SK-N-SH (cell line): ENCODE results near the gene DMKN. TPM values are rescaled to one million over a fixed set of nuclear protein-coding genes. Genes with fewer than 3 reads are reported as not detected.

Experiments
- CTCF ChIA-PET: fragments of 300-600, 350-600 bp; formaldehyde crosslinking; extraction: SDS; loops from one replicate; lab custom pipeline; 2021; lab: Yijun Ruan, JAX
- POLR2A ChIA-PET: fragments of 350-600 bp; sonication (Branson Sonifier 250); formaldehyde crosslinking; extraction: SDS; loops from one replicate; lab custom pipeline; 2020; ENCODE audit warnings: antibody characterized with exemption, inconsistent platforms; lab: Yijun Ruan, JAX
- DNase-seq: peaks from one replicate; pipeline ENCODE4 v3.0.0; 2012
- H2AFZ ChIP-seq: fragments of 200-600 bp; sonication (generic); 2 replicates; pipeline ENCODE4 v1.8.1; 2016; ENCODE audit warnings: antibody characterized with exemption, mild to moderate bottlenecking, low read depth
- H3F3A ChIP-seq: fragments of 200-600 bp; sonication (generic); replicated peaks from 2 replicates; pipeline ENCODE3; 2016; ENCODE audit warnings: antibody characterized with exemption, mild to moderate bottlenecking; ENCODE audit not compliant: insufficient read depth
- H3K27ac ChIP-seq, 2 experiments: fragments of 200-500 bp in 1 of 2; fragments of 200-600 bp in 1 of 2; sonication (Bioruptor generic) in 1 of 2; sonication (generic), shearing (Covaris generic) in 1 of 2; 2 replicates each; pipeline versions ENCODE4 v1.5.1 to v1.6.1; 2014 to 2016; ENCODE audit warnings: low read depth in 2 of 2, inconsistent platforms in 1 of 2, low read length in 1 of 2, mild to moderate bottlenecking in 1 of 2, mixed read lengths in 1 of 2
- H3K27me3 ChIP-seq: fragments of 200-600 bp; sonication (generic), shearing (Covaris generic); 2 replicates; pipeline ENCODE4 v1.6.1; 2016; ENCODE audit warnings: mixed run types; ENCODE audit not compliant: insufficient read depth
- H3K36me3 ChIP-seq, 2 experiments: fragments of 200-500 bp in 1 of 2; fragments of 200-600 bp in 1 of 2; sonication (Bioruptor generic) in 1 of 2; sonication (generic) in 1 of 2; replicated peaks in 1 of 2; 2 replicates each; pipeline versions ENCODE3 to v1.5.1; 2014 to 2016; ENCODE audit warnings: low read length in 1 of 2, mild to moderate bottlenecking in 1 of 2; ENCODE audit not compliant: insufficient read depth in 2 of 2, control insufficient read depth in 1 of 2
- H3K4me1 ChIP-seq, 2 experiments: fragments of 200-500 bp in 1 of 2; fragments of 200-600 bp in 1 of 2; sonication (Bioruptor generic) in 1 of 2; sonication (generic), shearing (Covaris generic) in 1 of 2; 2 replicates each; pipeline versions ENCODE4 v1.5.1 to v1.6.1; 2014 to 2016; ENCODE audit warnings: low read depth in 1 of 2, low read length in 1 of 2, mixed run types in 1 of 2; ENCODE audit not compliant: insufficient read depth in 2 of 2, control insufficient read depth in 1 of 2
- H3K4me2 ChIP-seq: fragments of 200-600 bp; sonication (generic), shearing (Covaris generic); 2 replicates; pipeline ENCODE4 v1.6.1; 2017; ENCODE audit warnings: mixed run types
- H3K4me3 ChIP-seq, 2 experiments: fragments of 200-500 bp in 1 of 2; fragments of 200-600 bp in 1 of 2; sonication (Bioruptor generic) in 1 of 2; sonication (generic), shearing (Covaris generic) in 1 of 2; 2 replicates each; pipeline versions ENCODE4 v1.5.1 to v1.8.1; 2014 to 2016; ENCODE audit warnings: low read depth in 2 of 2, inconsistent platforms in 1 of 2, low read length in 1 of 2, mild to moderate bottlenecking in 1 of 2, mixed read lengths in 1 of 2, moderate library complexity in 1 of 2
- H3K79me2 ChIP-seq: fragments of 200-600 bp; sonication (generic); 2 replicates; pipeline ENCODE4 v1.8.1; 2017; ENCODE audit warnings: mild to moderate bottlenecking; ENCODE audit not compliant: insufficient read depth
- H3K9ac ChIP-seq: fragments of 200-600 bp; sonication (generic); 2 replicates; pipeline ENCODE4 v1.6.1; 2017; ENCODE audit warnings: mixed run types
- H3K9me2 ChIP-seq: fragments of 200-600 bp; sonication (generic); 2 replicates; pipeline ENCODE4 v1.6.1; 2017; ENCODE audit warnings: mixed run types
- H3K9me3 ChIP-seq: fragments of 200-600 bp; sonication (generic); 2 replicates; pipeline ENCODE4 v1.6.1; 2017; ENCODE audit warnings: mixed run types, mild to moderate bottlenecking, moderate library complexity
- H4K20me1 ChIP-seq: fragments of 200-600 bp; sonication (generic); 2 replicates; pipeline ENCODE4 v1.6.1; 2017; ENCODE audit warnings: mild to moderate bottlenecking, mixed run types; ENCODE audit not compliant: insufficient read depth
- EZH2phosphoT487 ChIP-seq: fragments of 200-600 bp; sonication (generic); IDR thresholded peaks from 2 replicates; pipeline ENCODE4 v1.6.1; 2017; ENCODE audit warnings: low read depth, mixed run types, mild to moderate bottlenecking, antibody characterized with exemption, moderate library complexity, borderline replicate concordance
- FOSL2 ChIP-seq: IDR thresholded peaks from 2 replicates; pipeline ENCODE4 v1.4.0; 2012; ENCODE audit warnings: low read depth, mild to moderate bottlenecking, moderate library complexity, borderline replicate concordance
- FOXM1 ChIP-seq: IDR thresholded peaks from 2 replicates; pipeline ENCODE4 v1.4.0; 2012; ENCODE audit warnings: low read depth, mild to moderate bottlenecking
- MEF2A ChIP-seq: IDR thresholded peaks from 2 replicates; pipeline ENCODE4 v1.4.0; 2012; ENCODE audit warnings: low read depth, borderline replicate concordance
- POLR2AphosphoS5 ChIP-seq: IDR thresholded peaks from 2 replicates; pipeline ENCODE4 v1.6.1; 2012; ENCODE audit warnings: low read depth, low read length
- RAD21 ChIP-seq: IDR thresholded peaks from 2 replicates; pipeline ENCODE4 v1.6.1; 2012; ENCODE audit warnings: mild to moderate bottlenecking, low read length
- RCOR1 ChIP-seq: fragments of 150-350 bp; IDR thresholded peaks from 2 replicates; pipeline ENCODE4 v1.6.1; 2017; ENCODE audit warnings: antibody characterized with exemption, low read length
- SIN3A ChIP-seq: IDR thresholded peaks from 2 replicates; pipeline ENCODE4 v1.6.1; 2012; ENCODE audit warnings: low read depth, mild to moderate bottlenecking, low read length, moderate library complexity, borderline replicate concordance
- TAF1 ChIP-seq: IDR thresholded peaks from 2 replicates; pipeline ENCODE4 v1.6.1; 2012; ENCODE audit warnings: low read depth, mild to moderate bottlenecking, low read length, moderate library complexity, borderline replicate concordance
- TEAD4 ChIP-seq: IDR thresholded peaks from 2 replicates; pipeline ENCODE4 v1.4.0; 2012; ENCODE audit warnings: mild to moderate bottlenecking, borderline replicate concordance; ENCODE audit not compliant: insufficient read depth
- WGBS: methylation state at CpG from one replicate; pipeline ENCODE4 v1.1.6; 2017; ENCODE audit warnings: low lambda C conversion rate; 5-methylcytosine and 5-hydroxymethylcytosine counted together
- polyA plus RNA-seq, 3 experiments: library from polyadenylated mRNA; depleted of rRNA; stranded (reverse); fragments of >200 nt; gene quantifications; 2 replicates each; pipeline ENCODE4 v1.2.3, GENCODE V29; 2012
- TF ChIP-seq, protein P1 (sequence below): IDR thresholded peaks from 2 replicates; pipeline ENCODE4 v1.4.0; 2012; ENCODE audit warnings: low read depth
- TF ChIP-seq, protein P2 (sequence below): IDR thresholded peaks from 2 replicates; pipeline ENCODE4 v1.4.0; 2012; ENCODE audit warnings: low read depth, borderline replicate concordance
- TF ChIP-seq, protein P3 (sequence below): IDR thresholded peaks from 2 replicates; pipeline ENCODE4; 2012

Gene DMKN
- polyA plus RNA-seq, 1 of the 3 experiments (the other 2 are of a cell fraction), result not detected

DNA sequence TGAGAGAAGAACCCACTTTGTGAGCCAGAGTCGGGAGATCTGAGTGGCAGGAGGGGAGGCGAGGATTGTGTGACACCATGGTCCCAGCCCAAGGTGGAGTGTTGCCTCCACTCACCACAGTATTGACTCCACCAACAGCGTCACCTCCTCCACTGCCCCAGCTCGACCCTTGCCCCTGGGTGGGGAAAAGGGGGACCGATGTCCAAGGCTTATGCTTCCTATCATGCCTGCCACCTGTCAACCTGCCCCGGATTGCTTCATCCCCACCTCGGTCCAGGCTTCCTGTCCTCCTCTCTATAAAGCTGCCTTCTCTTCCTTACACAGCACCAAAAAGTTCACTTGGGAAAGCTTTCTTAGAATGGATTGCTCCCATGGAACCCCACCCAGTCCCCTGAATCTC, 7.4 kb downstream of the DMKN start:
- no peaks in the 10 kb centered on the region for H3K9me2 ChIP-seq
- H3K9ac ChIP-seq, result no peak overlapping the region
- no peaks in the 10 kb centered on the region; a peak in 2 of 4 replicates for H3K4me1 ChIP-seq
- no peaks in the 10 kb centered on the region for H3F3A ChIP-seq
- H3K27me3 ChIP-seq, result peaks cover 99% of the 10 kb centered on the region
- TF ChIP-seq RCOR1, result no peak
- no peak for TF ChIP-seq TEAD4
- TF ChIP-seq, protein P1, sequence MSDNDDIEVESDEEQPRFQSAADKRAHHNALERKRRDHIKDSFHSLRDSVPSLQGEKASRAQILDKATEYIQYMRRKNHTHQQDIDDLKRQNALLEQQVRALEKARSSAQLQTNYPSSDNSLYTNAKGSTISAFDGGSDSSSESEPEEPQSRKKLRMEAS, result no peak
- no peak for TF ChIP-seq MEF2A
- TF ChIP-seq EZH2phosphoT487, result no peak
- no peak for TF ChIP-seq TAF1
- TF ChIP-seq POLR2AphosphoS5, result no peak
- no peak for TF ChIP-seq SIN3A
- no peak for TF ChIP-seq FOSL2
- no peak for DNase-seq
- no peak overlapping the region for H3K4me3 ChIP-seq
- POLR2A ChIA-PET, result no interaction called here
- H3K27ac ChIP-seq, result no peak overlapping the region
- no peak overlapping the region for H2AFZ ChIP-seq
- CTCF ChIA-PET, result interaction anchor here (1.0 to 8.3 kb wide), 6 partner anchors 12 to 187 kb away, joined by 3 to 127 read pairs (median 4); no protein-coding TSS in a partner anchor
- H3K4me2 ChIP-seq, result no peak overlapping the region
- no peaks in the 10 kb centered on the region for H3K79me2 ChIP-seq
- no peaks in the 10 kb centered on the region for H3K36me3 ChIP-seq
- no peaks in the 10 kb centered on the region for H3K9me3 ChIP-seq
- 18% methylated on average over 7 of the region's 7 CpGs for WGBS
- H4K20me1 ChIP-seq, result no peaks in the 10 kb centered on the region

DNA sequence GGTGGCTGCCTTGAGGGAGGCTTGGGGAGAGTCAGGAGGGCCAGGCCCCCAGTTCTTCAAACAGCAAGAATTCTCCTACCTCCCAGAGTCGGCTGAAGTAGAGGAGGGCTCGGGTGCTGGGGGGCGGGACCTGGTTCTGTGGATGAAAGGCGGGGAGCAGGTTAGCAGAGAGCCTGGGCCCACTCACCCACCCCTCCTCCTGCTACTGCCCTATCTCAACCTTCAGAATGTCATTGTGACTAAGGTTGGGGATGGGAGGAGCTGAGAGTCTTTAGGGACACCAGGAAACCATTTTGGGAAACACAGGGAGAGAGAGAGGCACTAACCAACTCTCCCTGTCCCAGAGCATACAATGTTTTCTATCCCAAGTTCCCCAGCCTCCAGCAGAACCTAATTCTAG, 10.7 kb downstream of the DMKN start:
- Histone ChIP-seq H3K9me3 (no peaks in the 10 kb centered on the region), H3F3A (no peaks in the 10 kb centered on the region), H3K4me1 (no peaks in the 10 kb centered on the region), H4K20me1 (no peaks in the 10 kb centered on the region), H2AFZ (no peak overlapping the region), H3K27ac (no peak overlapping the region), H3K79me2 (no peaks in the 10 kb centered on the region), H3K36me3 (no peaks in the 10 kb centered on the region), H3K27me3 (peaks cover 97% of the 10 kb centered on the region), H3K4me2 (no peak overlapping the region), H3K9ac (no peak overlapping the region), H3K9me2 (no peaks in the 10 kb centered on the region), H3K4me3 (no peak overlapping the region)
- ChIA-PET POLR2A (no interaction called here), CTCF (interaction anchor here (0.7 to 1.3 kb wide), 2 partner anchors 8 to 33 kb away, joined by 3 to 10 read pairs; no protein-coding TSS in a partner anchor)
- WGBS, result 34% methylated on average over 4 of the region's 4 CpGs
- TF ChIP-seq RAD21 (no peak), TEAD4 (no peak), TAF1 (no peak), FOXM1 (no peak), RCOR1 (no peak), MEF2A (no peak)
- TF ChIP-seq, protein P2, sequence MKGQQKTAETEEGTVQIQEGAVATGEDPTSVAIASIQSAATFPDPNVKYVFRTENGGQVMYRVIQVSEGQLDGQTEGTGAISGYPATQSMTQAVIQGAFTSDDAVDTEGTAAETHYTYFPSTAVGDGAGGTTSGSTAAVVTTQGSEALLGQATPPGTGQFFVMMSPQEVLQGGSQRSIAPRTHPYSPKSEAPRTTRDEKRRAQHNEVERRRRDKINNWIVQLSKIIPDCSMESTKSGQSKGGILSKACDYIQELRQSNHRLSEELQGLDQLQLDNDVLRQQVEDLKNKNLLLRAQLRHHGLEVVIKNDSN, result no peak
- TF ChIP-seq, protein P3, sequence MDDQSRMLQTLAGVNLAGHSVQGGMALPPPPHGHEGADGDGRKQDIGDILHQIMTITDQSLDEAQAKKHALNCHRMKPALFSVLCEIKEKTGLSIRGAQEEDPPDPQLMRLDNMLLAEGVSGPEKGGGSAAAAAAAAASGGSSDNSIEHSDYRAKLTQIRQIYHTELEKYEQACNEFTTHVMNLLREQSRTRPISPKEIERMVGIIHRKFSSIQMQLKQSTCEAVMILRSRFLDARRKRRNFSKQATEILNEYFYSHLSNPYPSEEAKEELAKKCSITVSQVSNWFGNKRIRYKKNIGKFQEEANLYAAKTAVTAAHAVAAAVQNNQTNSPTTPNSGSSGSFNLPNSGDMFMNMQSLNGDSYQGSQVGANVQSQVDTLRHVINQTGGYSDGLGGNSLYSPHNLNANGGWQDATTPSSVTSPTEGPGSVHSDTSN, result no peak
- DNase-seq, result no peak
